ENCODE measurements around the gene SEH1L.

GRCh38 chr18:12911025-12911928 lies 36.5 kb upstream of the SEH1L start:
- TF ChIP-seq CTCF (IDR thresholded peaks at IDR 0.05): no peak
- no peak for TF ChIP-seq POLR2A (IDR thresholded peaks at IDR 0.05)

All from esophagus squamous epithelium (tissue), 4 donors.